GM21515 (cell line): Measurements from ENCODE around the gene XYLT1.

Source experiments
- ATAC-seq: cut with Tn5 transposase; IDR thresholded peaks from one replicate; pipeline ENCODE4 v1.9.1; 2021; ENCODE audit not compliant: unreplicated experiment

The XYLT1 gene

DNA sequence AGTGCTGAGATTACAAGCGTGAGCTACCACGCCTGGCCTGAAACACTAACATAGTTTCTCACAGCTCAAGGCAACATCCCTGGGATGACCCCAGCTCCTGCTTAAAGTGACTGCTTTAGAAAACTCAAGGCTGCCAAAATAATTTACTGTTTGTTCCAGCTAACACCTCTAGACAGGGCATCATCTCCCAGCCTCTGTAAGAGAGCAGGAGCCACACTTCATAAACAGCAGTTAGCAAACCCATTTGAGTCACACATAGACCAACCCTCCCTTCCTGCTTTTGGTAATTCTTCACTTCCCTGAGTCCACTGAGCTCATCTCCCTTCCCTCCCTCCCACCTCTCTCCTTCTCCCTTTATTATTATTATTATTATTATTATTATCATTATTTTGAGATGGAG, 201.3 kb downstream of the XYLT1 start:
- ATAC-seq, result no peak

DNA sequence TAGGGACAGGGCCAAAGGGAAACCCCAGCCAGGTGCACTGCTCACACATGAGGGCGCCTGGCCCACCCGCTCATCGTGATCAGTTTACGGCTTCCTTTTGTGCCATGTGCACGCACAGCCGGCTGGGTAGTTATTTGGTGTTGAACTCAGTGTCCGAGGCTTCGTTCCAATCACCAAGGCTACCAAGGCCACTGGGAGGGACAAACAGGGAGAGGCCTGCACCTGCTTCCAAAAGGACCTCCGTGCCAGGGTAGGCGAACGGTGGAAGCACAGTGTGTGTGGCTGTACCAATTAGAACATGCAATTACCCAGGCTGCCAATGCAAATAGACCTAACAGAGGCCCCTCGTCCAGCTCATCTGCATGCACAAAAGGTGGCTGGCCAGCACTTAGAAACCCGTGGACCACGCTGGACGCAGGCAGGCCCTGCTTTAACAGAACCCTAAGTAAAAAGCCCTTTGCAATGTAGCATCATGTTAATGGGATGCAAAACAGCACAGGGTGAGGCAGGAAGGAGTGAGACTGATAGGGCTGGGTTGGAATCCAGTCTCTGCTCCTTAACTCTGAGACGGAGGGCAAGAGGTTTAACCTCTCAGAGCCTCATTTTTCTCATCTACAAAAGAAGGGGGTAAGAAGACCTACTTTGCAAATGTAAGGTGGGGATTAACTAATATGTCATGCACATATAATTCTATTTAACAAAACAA, 204.0 kb downstream of the XYLT1 start:
- no peak for ATAC-seq

DNA sequence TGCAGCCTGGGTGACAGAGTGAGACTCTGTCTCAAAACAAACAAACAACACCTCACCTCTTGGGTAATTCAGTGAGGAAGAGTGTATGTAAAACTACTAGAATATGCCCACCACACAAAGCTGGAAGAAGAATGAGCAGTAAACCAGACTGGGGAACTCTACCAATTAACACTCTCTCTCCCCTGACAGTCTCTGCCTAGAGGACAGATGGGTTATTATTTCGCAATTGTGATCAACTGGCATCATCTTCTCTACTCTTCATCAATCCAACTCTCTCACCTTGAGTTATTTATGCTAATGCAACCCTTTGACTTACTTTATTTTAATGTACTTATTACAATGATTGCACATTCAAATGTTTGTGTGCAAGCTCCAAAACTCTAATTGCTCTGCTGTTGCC, 205.6 kb downstream of the XYLT1 start:
- ATAC-seq, result no peak

- ATAC-seq, result no peak
These were observed 209.4 kb downstream of the XYLT1 start for GRCh38 chr16:17261197-17261858.

GRCh38 chr16:17260276-17260849, 210.4 kb downstream of the XYLT1 start:
- no peak for ATAC-seq

GRCh38 chr16:17259751-17260270, 210.9 kb downstream of the XYLT1 start:
- no peak for ATAC-seq

DNA sequence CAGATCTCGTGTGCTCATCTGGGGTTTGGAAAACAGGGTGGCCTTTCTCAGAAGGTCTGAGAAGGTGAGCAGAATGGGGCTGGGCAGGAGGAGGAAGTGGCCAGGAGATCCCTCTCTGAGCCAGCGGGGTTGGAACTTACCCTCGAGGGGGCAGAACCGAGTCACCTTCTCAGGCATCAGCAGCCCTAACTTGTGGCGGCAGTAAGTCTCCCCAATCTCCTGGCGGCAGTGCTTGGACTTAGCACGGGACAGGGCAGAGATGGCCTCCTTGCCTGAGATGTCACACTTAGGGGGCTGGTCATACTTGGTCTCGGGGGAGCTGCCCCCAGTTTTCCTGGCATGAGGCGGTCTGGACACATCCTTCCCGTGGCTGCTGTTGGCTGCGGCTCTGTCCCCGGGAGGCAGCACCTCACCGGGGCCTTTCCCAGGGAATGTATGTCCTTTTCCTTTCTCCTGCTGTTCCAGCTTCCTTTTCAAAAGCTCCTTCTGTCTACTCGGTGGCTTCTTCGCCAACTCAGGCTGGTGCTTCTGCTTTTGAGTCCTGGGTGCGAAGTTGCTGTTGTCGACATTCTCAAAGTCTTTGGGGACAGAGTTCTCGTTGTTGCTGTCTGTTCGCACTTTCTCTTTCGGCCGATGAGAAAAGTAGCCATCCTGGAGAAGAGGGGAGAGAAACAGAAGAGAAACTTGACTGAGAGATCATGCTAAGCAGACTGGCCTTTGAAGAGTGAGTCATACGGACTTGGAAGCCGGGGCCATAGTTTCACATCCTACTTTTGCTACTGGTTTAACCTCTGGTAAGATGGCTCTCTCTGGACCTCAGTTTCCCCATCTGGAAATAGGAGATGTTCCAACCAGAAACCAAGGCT, 211.7 kb downstream of the XYLT1 start:
- ATAC-seq, result peak; percentile 79

GRCh38 chr16:17258077-17258599, 212.6 kb downstream of the XYLT1 start:
- ATAC-seq, result no peak

GRCh38 chr16:17257426-17258023, 213.2 kb downstream of the XYLT1 start:
- ATAC-seq, result no peak

- no peak for ATAC-seq
These were observed 218.1 kb downstream of the XYLT1 start for GRCh38 chr16:17252701-17253100.

DNA sequence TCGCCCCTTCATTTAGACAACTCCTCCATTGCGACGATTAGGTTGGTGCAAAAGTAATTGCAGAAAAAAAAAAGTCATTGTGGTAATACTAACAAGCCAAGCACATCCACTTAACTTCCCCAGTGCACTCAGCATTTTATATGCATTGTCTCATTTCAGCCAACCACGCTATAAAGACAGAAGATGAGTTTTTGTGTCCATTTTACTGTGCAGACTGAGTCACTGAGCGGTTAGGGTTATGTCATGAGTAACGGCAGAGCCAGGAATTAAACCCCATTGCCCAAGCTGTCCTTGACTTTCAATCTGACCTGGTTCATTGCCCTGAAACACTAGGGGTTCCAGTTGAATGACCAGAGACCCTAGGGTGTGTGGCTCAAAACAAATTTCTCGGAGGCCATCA, 218.7 kb downstream of the XYLT1 start:
- ATAC-seq, result no peak

DNA sequence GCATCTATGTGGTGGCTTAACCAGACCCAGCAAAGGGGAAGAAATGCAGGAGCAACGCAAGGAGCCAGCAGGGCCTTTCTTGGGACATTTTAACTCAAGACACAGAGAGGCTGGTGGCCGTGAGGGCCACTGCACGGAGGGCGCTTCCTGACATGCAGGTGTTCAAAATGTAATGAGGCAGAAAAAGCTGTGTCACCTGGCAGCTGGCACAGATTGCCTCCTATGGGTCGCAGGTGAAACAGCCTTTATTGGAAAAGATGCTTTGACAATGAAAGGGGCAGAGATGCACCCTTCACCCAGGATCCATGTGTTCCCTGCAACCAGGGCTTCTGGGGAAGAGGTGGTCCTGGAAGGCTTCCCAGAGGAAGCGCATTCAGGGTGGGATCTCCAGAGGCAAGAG, 219.3 kb downstream of the XYLT1 start:
- ATAC-seq, result no peak

- ATAC-seq, result no peak
These were observed 223.6 kb downstream of the XYLT1 start for GRCh38 chr16:17246974-17247732.

- no peak for ATAC-seq
These were observed 224.4 kb downstream of the XYLT1 start for GRCh38 chr16:17246268-17246885.

GRCh38 chr16:17245776-17246175, 225.0 kb downstream of the XYLT1 start:
- ATAC-seq, result no peak

GRCh38 chr16:17244872-17245551, 225.7 kb downstream of the XYLT1 start:
- ATAC-seq, result no peak

DNA sequence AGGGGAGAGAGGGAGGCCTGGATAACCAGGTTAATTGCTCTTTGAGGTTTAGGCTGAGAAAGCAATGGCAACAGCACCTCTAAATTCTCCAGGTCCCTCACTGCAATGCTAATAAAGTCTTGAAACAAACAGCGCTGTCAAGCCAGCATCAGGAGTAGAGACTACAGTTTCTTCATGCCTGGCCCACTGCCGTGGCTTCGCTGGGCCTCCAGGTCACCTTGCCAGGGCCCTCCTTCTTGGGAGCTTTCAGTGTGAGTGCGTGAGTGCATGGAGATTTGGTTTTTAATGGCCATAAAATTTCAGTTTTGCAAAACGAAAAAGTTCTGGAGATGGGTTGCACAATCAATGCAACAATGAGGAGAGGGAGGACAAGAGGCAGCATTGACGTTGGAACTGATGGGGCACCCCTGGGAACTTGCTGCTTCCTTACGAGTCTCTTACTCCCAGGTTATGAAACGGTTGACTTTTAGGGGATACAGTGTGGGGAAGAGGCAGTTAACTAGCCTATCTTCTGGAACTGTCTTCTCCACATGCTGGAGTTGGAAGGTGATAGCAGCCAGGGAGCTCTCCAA, 229.4 kb downstream of the XYLT1 start:
- ATAC-seq, result no peak

- no peak for ATAC-seq
These were observed 232.3 kb downstream of the XYLT1 start for GRCh38 chr16:17238285-17239028.
